Activated CD4-positive, alpha-beta T cell treated with anti-CD3 and anti-CD28 coated beads, Interleukin-2, amount 50 U/mL, for 48 hours (primary cell): ENCODE measurements around the gene CYP2A7.
"Not testable (repeated sequence)": the region's sequence is repeated elsewhere in the genome, so short reads cannot be mapped to it uniquely, and the experiment has no call there.

ENCODE experiments used
- DNase-seq, 2 experiments: peaks; one replicate each; pipeline ENCODE4 v3.0.0-alpha.2; 2020

The CYP2A7 gene, protein sequence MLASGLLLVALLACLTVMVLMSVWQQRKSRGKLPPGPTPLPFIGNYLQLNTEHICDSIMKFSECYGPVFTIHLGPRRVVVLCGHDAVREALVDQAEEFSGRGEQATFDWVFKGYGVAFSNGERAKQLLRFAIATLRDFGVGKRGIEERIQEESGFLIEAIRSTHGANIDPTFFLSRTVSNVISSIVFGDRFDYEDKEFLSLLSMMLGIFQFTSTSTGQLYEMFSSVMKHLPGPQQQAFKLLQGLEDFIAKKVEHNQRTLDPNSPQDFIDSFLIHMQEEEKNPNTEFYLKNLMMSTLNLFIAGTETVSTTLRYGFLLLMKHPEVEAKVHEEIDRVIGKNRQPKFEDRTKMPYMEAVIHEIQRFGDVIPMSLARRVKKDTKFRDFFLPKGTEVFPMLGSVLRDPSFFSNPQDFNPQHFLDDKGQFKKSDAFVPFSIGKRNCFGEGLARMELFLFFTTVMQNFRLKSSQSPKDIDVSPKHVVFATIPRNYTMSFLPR

GRCh38 chr19:40882062-40882461 lies at the start of gene CYP2A7:
Gene CYP2A7, minus strand, starts transcription at chr19:40882231. Its CDS starts 21 bp downstream, at chr19:40882210.
- DNase-seq: not testable (repeated sequence)

GRCh38 chr19:40930799-40931198 lies 48.8 kb upstream of the CYP2A7 start:
- DNase-seq: not testable (repeated sequence)

DNA sequence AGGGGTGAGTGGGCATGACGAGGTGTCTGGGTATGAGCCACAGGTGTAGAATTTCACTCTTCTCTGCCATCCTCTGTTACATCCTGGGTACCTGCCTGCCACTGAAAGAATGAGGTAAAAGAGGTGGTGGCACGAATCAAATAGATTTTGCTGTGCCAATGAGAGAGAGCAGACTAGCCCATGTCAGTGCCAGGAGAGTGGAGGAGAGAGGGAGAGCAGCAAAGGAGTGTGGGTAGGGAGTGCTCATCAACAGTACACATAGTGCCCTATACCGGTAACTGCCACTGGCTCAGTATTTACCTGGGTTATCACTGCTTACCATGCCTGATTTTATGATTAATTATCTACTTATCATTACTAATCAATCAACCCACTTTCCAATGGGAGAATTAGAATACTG lies 47.9 kb upstream of the CYP2A7 start:
- DNase-seq: not testable (repeated sequence)

- no peak for DNase-seq
Observed at GRCh38 chr19:40928850-40929249, 46.8 kb upstream of the CYP2A7 start.

- no peak for DNase-seq
Observed at GRCh38 chr19:40927567-40927966, 45.5 kb upstream of the CYP2A7 start.

DNA sequence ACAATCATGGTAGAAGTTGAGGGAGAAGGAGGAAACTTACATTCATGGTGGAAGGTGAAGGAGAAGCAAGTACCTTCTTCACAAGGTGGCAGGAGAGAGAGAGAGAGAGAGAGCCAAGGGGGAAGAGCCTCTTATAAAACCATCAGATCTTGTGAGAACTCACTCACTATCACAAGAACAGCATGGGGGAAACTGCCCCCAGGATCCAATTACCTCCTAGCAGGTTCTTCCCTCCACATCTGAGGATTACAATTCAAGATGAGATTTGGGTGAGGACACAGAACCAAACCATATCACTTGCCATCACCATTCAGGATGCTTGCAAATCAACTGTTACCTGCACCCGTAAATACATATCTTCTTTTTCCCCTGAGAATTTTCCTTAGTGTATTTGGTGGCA lies 44.2 kb upstream of the CYP2A7 start:
- DNase-seq: not testable (repeated sequence)

- DNase-seq: no peak
Observed at GRCh38 chr19:40923934-40924391, 41.9 kb upstream of the CYP2A7 start.

DNA sequence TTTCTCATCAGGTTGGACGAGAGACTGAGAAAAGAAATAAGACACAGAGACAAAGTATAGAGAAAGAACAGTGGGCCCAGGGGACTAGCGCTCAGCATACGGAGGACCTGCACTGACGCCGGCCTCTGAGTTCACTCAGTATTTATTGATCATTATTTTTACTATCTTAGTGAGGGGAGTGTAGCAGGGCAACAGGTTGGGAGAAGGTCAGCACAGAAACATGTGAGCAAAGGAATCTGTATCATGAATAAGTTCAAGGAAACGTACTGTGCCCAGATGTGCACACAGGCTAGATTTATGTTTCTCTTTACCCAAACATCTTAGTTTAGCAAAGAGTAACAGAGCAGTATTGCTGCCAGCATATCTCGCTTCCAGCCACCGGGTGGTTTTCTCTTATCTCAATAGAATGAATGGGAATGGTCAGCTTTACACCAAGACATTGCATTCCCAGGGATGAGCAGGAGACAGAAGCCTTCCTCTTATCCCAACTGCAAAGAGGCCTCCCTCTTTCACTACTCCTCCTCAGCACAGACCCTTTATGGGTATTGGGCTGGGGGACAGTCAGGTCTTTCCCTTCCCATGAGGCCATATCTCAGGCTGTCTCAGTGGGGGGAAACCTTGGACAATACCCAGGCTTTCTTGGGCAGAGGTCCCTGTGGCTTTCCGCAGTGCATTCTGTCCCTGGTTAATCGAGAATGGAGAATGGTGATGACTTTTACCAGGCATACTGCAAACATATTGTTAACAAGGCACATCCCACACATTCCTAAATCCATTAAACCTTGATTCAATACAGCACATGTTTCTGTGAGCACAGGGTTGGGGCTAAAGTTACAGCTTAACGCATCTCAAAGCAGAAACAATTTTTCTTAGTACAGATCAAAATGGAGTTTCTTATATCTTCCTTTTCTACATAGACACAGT lies 40.5 kb upstream of the CYP2A7 start:
- DNase-seq: not testable (repeated sequence)

- no peak for DNase-seq
Observed at GRCh38 chr19:40921005-40921897, 39.2 kb upstream of the CYP2A7 start.

GRCh38 chr19:40920300-40921004 lies 38.4 kb upstream of the CYP2A7 start:
- DNase-seq: no peak

- not testable (repeated sequence) for DNase-seq
Observed at GRCh38 chr19:40919530-40920299, 37.7 kb upstream of the CYP2A7 start.

GRCh38 chr19:40918303-40918702 lies 36.3 kb upstream of the CYP2A7 start:
- DNase-seq: not testable (repeated sequence)

GRCh38 chr19:40908976-40909375 lies 26.9 kb upstream of the CYP2A7 start:
- DNase-seq: no peak

DNA sequence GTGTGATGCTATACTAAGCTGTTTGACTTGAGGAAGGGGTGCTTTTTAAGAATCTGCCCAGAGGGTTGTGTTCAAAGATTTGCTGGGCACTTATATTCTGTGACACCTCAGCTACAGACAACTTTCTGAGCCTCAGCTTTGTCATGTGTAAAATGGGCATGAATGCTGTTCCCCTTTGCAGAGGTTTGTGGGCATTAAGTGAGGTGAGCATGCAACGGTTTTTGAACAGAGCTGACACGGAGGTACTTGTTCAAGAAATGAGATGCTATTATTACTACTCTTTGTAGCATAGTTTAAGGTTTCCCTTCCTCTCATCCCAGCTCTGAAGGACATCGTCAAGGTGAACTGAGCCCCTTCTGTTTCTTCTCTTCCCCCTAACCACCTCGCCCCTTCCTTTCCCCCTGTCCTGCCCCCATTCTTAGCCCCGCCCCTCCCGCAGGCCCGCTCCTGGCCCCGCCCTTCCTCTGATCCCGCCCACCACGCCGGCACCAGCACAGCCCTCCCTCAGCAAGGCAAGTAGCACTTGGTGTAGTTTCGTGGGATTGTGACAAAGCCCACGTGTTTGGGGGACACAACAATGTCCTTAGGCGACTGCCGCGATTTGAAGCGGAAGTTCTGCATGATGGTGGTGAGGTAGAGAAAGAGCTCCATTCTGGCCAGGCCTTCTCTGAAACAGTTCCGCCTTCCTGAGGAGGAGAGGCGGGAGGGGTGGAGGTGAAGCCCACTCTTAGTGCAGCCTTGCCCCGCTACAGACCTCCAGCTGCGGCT lies 26.1 kb upstream of the CYP2A7 start:
- peak; percentile 56 to 60 for DNase-seq

- DNase-seq: no peak
Observed at GRCh38 chr19:40906512-40906911, 24.5 kb upstream of the CYP2A7 start.

- not testable (repeated sequence) for DNase-seq
Observed at GRCh38 chr19:40904673-40905156, 22.7 kb upstream of the CYP2A7 start.

GRCh38 chr19:40901975-40902750 lies 20.1 kb upstream of the CYP2A7 start:
- not testable (repeated sequence) for DNase-seq

DNA sequence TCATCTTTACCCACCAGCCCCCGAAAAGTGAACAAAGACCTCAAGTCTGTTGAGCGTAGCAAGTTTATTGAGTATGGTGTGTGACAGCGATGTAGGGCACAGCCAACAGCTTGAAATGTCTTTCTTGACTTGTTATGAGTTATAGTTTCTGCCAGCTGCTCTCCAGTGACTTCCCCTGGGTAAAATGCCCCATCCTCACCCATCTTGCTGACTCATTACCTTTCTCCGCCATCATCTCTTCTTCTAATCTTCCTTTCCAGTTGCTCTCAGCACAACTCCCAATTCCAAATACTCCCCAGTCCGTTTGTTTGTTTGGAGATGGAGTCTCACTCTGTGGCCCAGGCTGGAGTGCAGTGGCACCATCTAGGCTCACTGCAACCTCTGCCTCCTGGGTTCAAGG lies 18.5 kb upstream of the CYP2A7 start:
- not testable (repeated sequence) for DNase-seq

- DNase-seq: not testable (repeated sequence)
Observed at GRCh38 chr19:40899964-40900363, 17.9 kb upstream of the CYP2A7 start.
